ENCODE measurements around the gene INAFM2. TPM values are rescaled to one million over a fixed set of nuclear protein-coding genes. Genes with fewer than 3 reads are reported as not detected.

The INAFM2 gene
- total and polyA plus RNA-seq, 9 of the 15 experiments (the other 6 are each of a cell fraction or from before 2014, with no cell fraction given): 11.8 to 43.1 (median 27.2) TPM

GRCh38 chr15:40282147-40282868, 41.2 kb upstream of the INAFM2 start (continued):
- TF ChIP-seq, protein P1, sequence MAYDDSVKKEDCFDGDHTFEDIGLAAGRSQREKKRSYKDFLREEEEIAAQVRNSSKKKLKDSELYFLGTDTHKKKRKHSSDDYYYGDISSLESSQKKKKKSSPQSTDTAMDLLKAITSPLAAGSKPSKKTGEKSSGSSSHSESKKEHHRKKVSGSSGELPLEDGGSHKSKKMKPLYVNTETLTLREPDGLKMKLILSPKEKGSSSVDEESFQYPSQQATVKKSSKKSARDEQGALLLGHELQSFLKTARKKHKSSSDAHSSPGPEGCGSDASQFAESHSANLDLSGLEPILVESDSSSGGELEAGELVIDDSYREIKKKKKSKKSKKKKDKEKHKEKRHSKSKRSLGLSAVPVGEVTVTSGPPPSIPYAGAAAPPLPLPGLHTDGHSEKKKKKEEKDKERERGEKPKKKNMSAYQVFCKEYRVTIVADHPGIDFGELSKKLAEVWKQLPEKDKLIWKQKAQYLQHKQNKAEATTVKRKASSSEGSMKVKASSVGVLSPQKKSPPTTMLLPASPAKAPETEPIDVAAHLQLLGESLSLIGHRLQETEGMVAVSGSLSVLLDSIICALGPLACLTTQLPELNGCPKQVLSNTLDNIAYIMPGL (CRISPR knock-in tag; IDR thresholded peaks at IDR 0.05): no peak
- TF ChIP-seq PTBP1 (IDR thresholded peaks at IDR 0.05; ENCODE audit: low read depth, low read length) (no peak), ZNF592 (IDR thresholded peaks at IDR 0.05) (0 out of 2 replicates have a peak, but pooled peaks have one; percentile 33), NFE2 (IDR thresholded peaks at IDR 0.05; ENCODE audit: low read depth) (no peak), BACH1 (tag; IDR thresholded peaks at IDR 0.05) (no peak), RFX7 (CRISPR knock-in tag; IDR thresholded peaks at IDR 0.05) (no peak), ZNF324 (CRISPR knock-in tag; IDR thresholded peaks at IDR 0.05) (no peak), SRSF3 (IDR thresholded peaks at IDR 0.05; ENCODE audit: insufficient read depth, low read length) (no peak), ARHGAP35 (IDR thresholded peaks at IDR 0.05; ENCODE audit: partially characterized antibody) (no peak), ZNF239 (CRISPR knock-in tag; IDR thresholded peaks at IDR 0.05) (no peak), U2AF1 (optimal IDR thresholded peaks at IDR 0.05; ENCODE audit: low read depth, low read length) (peak; percentile 78), TSC22D4 (tag; IDR thresholded peaks at IDR 0.05) (no peak), WHSC1 (IDR thresholded peaks at IDR 0.05; ENCODE audit: low read length) (no peak), MEIS2 (IDR thresholded peaks at IDR 0.05; ENCODE audit: partially characterized antibody) (no peak), RBM14 (IDR thresholded peaks at IDR 0.05; ENCODE audit: borderline replicate concordance, insufficient read depth, low read depth, low read length) (no peak), HMGN3 (IDR thresholded peaks at IDR 0.05; ENCODE audit: borderline replicate concordance, extremely low read depth, insufficient read length, low read depth, low read length) (no peak), MXI1 (IDR thresholded peaks at IDR 0.05; ENCODE audit: low read depth, low read length) (0 out of 2 replicates have a peak, but pooled peaks have one; percentile 11), TAL1 (IDR thresholded peaks at IDR 0.05) (no peak), DMBX1 (CRISPR knock-in tag; IDR thresholded peaks at IDR 0.05; ENCODE audit: borderline replicate concordance) (no peak)
- TF ChIP-seq, protein P2, sequence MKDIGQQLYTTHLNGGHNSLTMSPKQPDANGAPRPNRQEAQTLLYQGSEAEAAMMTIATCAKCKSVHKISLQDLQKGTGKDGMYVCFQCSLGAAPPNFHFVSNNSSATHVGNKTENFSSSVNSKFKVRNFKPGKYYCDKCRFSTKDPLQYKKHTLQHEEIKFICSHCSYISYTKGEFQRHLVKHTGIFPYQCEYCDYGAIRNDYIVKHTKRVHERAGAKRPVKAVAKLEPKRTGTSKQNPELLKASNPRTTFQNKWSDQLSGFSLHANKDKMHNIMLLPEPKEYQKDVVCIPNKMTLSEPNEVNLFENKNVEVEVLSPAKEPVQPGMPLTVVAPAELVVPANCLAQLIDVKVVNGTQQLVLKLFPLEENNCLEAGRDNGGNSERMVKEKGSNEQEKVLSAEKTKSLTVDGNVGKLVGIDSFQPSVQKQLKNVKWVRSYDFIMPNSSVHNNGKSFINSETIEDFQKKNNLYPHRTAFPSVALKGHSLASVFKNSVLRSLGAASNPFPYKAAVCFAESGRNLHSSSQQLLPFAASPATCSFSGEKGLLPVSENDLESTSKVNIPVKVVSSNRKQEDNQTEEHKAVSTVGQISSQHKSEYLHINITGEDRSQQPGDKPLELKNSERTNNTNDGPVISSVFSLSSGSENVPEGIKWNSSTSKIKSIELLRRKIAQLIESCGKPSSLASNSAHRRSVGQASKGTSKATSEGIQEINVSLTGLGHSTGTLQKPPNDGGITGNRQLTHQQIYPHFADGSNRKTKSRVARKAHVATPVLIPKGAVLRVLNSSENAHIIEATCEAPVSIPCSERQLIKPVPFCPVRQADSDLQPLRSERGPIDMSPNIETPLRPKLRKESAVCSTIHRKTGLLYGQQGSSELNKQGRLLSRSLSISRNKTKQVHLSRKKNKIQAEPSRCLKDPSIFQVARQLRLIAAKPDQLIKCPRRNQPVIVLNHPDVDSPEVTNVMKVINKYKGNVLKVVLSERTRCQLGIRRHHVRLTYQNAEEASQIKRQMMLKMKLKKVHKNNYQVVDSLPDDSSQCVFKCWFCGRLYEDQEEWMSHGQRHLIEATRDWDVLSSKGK (CRISPR knock-in tag; IDR thresholded peaks at IDR 0.05): no peak

All from K562 (cell line).